SK-N-SH (cell line): Measurements from ENCODE around the gene DVL1. TPM values are rescaled to one million over a fixed set of nuclear protein-coding genes. Genes with fewer than 3 reads are reported as not detected.

ENCODE experiments used
- CTCF ChIA-PET: fragments of 300-600, 350-600 bp; formaldehyde crosslinking; extraction: SDS; loops from one replicate; lab custom pipeline; 2021; lab: Yijun Ruan, JAX
- POLR2A ChIA-PET: fragments of 350-600 bp; sonication (Branson Sonifier 250); formaldehyde crosslinking; extraction: SDS; loops from one replicate; lab custom pipeline; 2020; ENCODE audit warnings: antibody characterized with exemption, inconsistent platforms; lab: Yijun Ruan, JAX
- DNase-seq: peaks from one replicate; pipeline ENCODE4 v3.0.0; 2012
- H2AFZ ChIP-seq: fragments of 200-600 bp; sonication (generic); 2 replicates; pipeline ENCODE4 v1.8.1; 2016; ENCODE audit warnings: antibody characterized with exemption, mild to moderate bottlenecking, low read depth
- H3F3A ChIP-seq: fragments of 200-600 bp; sonication (generic); replicated peaks from 2 replicates; pipeline ENCODE3; 2016; ENCODE audit warnings: antibody characterized with exemption, mild to moderate bottlenecking; ENCODE audit not compliant: insufficient read depth
- H3K27ac ChIP-seq, 2 experiments: fragments of 200-500 bp in 1 of 2; fragments of 200-600 bp in 1 of 2; sonication (Bioruptor generic) in 1 of 2; sonication (generic), shearing (Covaris generic) in 1 of 2; 2 replicates each; pipeline versions ENCODE4 v1.5.1 to v1.6.1; 2014 to 2016; ENCODE audit warnings: low read depth in 2 of 2, inconsistent platforms in 1 of 2, low read length in 1 of 2, mild to moderate bottlenecking in 1 of 2, mixed read lengths in 1 of 2
- H3K27me3 ChIP-seq: fragments of 200-600 bp; sonication (generic), shearing (Covaris generic); 2 replicates; pipeline ENCODE4 v1.6.1; 2016; ENCODE audit warnings: mixed run types; ENCODE audit not compliant: insufficient read depth
- H3K36me3 ChIP-seq, 2 experiments: fragments of 200-500 bp in 1 of 2; fragments of 200-600 bp in 1 of 2; sonication (Bioruptor generic) in 1 of 2; sonication (generic) in 1 of 2; replicated peaks in 1 of 2; 2 replicates each; pipeline versions ENCODE3 to v1.5.1; 2014 to 2016; ENCODE audit warnings: low read length in 1 of 2, mild to moderate bottlenecking in 1 of 2; ENCODE audit not compliant: insufficient read depth in 2 of 2, control insufficient read depth in 1 of 2
- H3K4me1 ChIP-seq, 2 experiments: fragments of 200-500 bp in 1 of 2; fragments of 200-600 bp in 1 of 2; sonication (Bioruptor generic) in 1 of 2; sonication (generic), shearing (Covaris generic) in 1 of 2; 2 replicates each; pipeline versions ENCODE4 v1.5.1 to v1.6.1; 2014 to 2016; ENCODE audit warnings: low read depth in 1 of 2, low read length in 1 of 2, mixed run types in 1 of 2; ENCODE audit not compliant: insufficient read depth in 2 of 2, control insufficient read depth in 1 of 2
- H3K4me2 ChIP-seq: fragments of 200-600 bp; sonication (generic), shearing (Covaris generic); 2 replicates; pipeline ENCODE4 v1.6.1; 2017; ENCODE audit warnings: mixed run types
- H3K4me3 ChIP-seq, 2 experiments: fragments of 200-500 bp in 1 of 2; fragments of 200-600 bp in 1 of 2; sonication (Bioruptor generic) in 1 of 2; sonication (generic), shearing (Covaris generic) in 1 of 2; 2 replicates each; pipeline versions ENCODE4 v1.5.1 to v1.8.1; 2014 to 2016; ENCODE audit warnings: low read depth in 2 of 2, inconsistent platforms in 1 of 2, low read length in 1 of 2, mild to moderate bottlenecking in 1 of 2, mixed read lengths in 1 of 2, moderate library complexity in 1 of 2
- H3K79me2 ChIP-seq: fragments of 200-600 bp; sonication (generic); 2 replicates; pipeline ENCODE4 v1.8.1; 2017; ENCODE audit warnings: mild to moderate bottlenecking; ENCODE audit not compliant: insufficient read depth
- H3K9ac ChIP-seq: fragments of 200-600 bp; sonication (generic); 2 replicates; pipeline ENCODE4 v1.6.1; 2017; ENCODE audit warnings: mixed run types
- H3K9me2 ChIP-seq: fragments of 200-600 bp; sonication (generic); 2 replicates; pipeline ENCODE4 v1.6.1; 2017; ENCODE audit warnings: mixed run types
- H3K9me3 ChIP-seq: fragments of 200-600 bp; sonication (generic); 2 replicates; pipeline ENCODE4 v1.6.1; 2017; ENCODE audit warnings: mixed run types, mild to moderate bottlenecking, moderate library complexity
- H4K20me1 ChIP-seq: fragments of 200-600 bp; sonication (generic); 2 replicates; pipeline ENCODE4 v1.6.1; 2017; ENCODE audit warnings: mild to moderate bottlenecking, mixed run types; ENCODE audit not compliant: insufficient read depth
- EZH2phosphoT487 ChIP-seq: fragments of 200-600 bp; sonication (generic); IDR thresholded peaks from 2 replicates; pipeline ENCODE4 v1.6.1; 2017; ENCODE audit warnings: low read depth, mixed run types, mild to moderate bottlenecking, antibody characterized with exemption, moderate library complexity, borderline replicate concordance
- FOSL2 ChIP-seq: IDR thresholded peaks from 2 replicates; pipeline ENCODE4 v1.4.0; 2012; ENCODE audit warnings: low read depth, mild to moderate bottlenecking, moderate library complexity, borderline replicate concordance
- FOXJ3 ChIP-seq: sonication (generic); formaldehyde crosslinking; IDR thresholded peaks from 2 replicates; pipeline ENCODE4 v1.5.1; 2020; ENCODE audit warnings: mild to moderate bottlenecking, missing genetic modification reagents
- FOXM1 ChIP-seq: IDR thresholded peaks from 2 replicates; pipeline ENCODE4 v1.4.0; 2012; ENCODE audit warnings: low read depth, mild to moderate bottlenecking
- GATA2 ChIP-seq: sonication (generic); formaldehyde crosslinking; IDR thresholded peaks from 2 replicates; pipeline ENCODE4 v1.5.0; 2020; ENCODE audit warnings: mild to moderate bottlenecking, missing genetic modification reagents
- JUND ChIP-seq: IDR thresholded peaks from 2 replicates; pipeline ENCODE4 v1.4.0; 2012
- MEF2A ChIP-seq: IDR thresholded peaks from 2 replicates; pipeline ENCODE4 v1.4.0; 2012; ENCODE audit warnings: low read depth, borderline replicate concordance
- NFIC ChIP-seq: IDR thresholded peaks from 2 replicates; pipeline ENCODE4 v1.4.0; 2012; ENCODE audit warnings: borderline replicate concordance
- NRF1 ChIP-seq: IDR thresholded peaks from 2 replicates; pipeline ENCODE4 v1.6.1; 2012; ENCODE audit warnings: low read depth, mild to moderate bottlenecking, low read length
- POLR2AphosphoS5 ChIP-seq: IDR thresholded peaks from 2 replicates; pipeline ENCODE4 v1.6.1; 2012; ENCODE audit warnings: low read depth, low read length
- RAD21 ChIP-seq: IDR thresholded peaks from 2 replicates; pipeline ENCODE4 v1.6.1; 2012; ENCODE audit warnings: mild to moderate bottlenecking, low read length
- REST ChIP-seq: IDR thresholded peaks from 2 replicates; pipeline ENCODE4 v1.6.1; 2012; ENCODE audit warnings: mild to moderate bottlenecking, low read depth, low read length, moderate library complexity
- RFX5 ChIP-seq: IDR thresholded peaks from 2 replicates; pipeline ENCODE4 v1.6.1; 2012; ENCODE audit warnings: mild to moderate bottlenecking, improper control_type of control experiment, low read length
- RXRA ChIP-seq: IDR thresholded peaks from 2 replicates; pipeline ENCODE4 v1.4.0; 2012; ENCODE audit warnings: low read depth, mild to moderate bottlenecking, borderline replicate concordance
- SMC3 ChIP-seq: IDR thresholded peaks from 2 replicates; pipeline ENCODE4 v1.6.1; 2012; ENCODE audit warnings: low read depth, low read length, improper control_type of control experiment
- TAF1 ChIP-seq: IDR thresholded peaks from 2 replicates; pipeline ENCODE4 v1.6.1; 2012; ENCODE audit warnings: low read depth, mild to moderate bottlenecking, low read length, moderate library complexity, borderline replicate concordance
- USF1 ChIP-seq: IDR thresholded peaks from 2 replicates; pipeline ENCODE4 v1.4.0; 2012; ENCODE audit warnings: low read depth, borderline replicate concordance
- YY1 ChIP-seq: IDR thresholded peaks from 2 replicates; pipeline ENCODE4 v1.4.0; 2012; ENCODE audit warnings: low read depth, mild to moderate bottlenecking
- WGBS: methylation state at CpG from one replicate; pipeline ENCODE4 v1.1.6; 2017; ENCODE audit warnings: low lambda C conversion rate; 5-methylcytosine and 5-hydroxymethylcytosine counted together
- polyA plus RNA-seq, 3 experiments: library from polyadenylated mRNA; depleted of rRNA; stranded (reverse); fragments of >200 nt; gene quantifications; 2 replicates each; pipeline ENCODE4 v1.2.3, GENCODE V29; 2012
- TF ChIP-seq, protein P1 (sequence below): IDR thresholded peaks from 2 replicates; pipeline ENCODE4 v1.4.0; 2012; ENCODE audit warnings: low read depth

Gene DVL1
- polyA plus RNA-seq, 1 of the 3 experiments (the other 2 are of a cell fraction), result 32.0 TPM

DNA sequence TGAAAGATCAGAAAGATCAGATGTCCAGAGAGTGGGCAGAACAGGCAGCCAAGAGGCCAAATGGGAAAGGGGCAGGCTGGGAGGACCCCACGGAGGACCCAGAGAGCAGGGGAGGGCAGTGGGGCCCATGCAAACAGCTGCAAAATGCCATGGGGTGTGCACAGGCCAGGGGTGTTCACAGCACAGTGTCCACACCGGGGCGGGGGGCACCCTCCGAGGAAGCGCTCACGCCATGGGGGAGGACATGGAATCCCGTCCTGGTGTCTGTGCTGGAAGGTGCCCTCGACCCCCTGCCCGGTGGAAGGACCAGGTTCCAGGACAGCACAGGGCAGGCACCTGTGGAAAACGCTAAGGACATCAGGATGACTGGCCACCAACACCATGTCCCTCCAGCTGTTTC, 26.3 kb downstream of the DVL1 start:
- H2AFZ ChIP-seq, result no peak overlapping the region
- TF ChIP-seq SMC3 (no peak), FOXJ3 (no peak), EZH2phosphoT487 (no peak), GATA2 (no peak), NFIC (no peak), FOXM1 (no peak), JUND (no peak), RXRA (no peak), NRF1 (no peak), FOSL2 (no peak), RAD21 (no peak), YY1 (no peak), MEF2A (no peak), USF1 (no peak), RFX5 (no peak), TAF1 (no peak), POLR2AphosphoS5 (no peak), REST (no peak)
- TF ChIP-seq, protein P1, sequence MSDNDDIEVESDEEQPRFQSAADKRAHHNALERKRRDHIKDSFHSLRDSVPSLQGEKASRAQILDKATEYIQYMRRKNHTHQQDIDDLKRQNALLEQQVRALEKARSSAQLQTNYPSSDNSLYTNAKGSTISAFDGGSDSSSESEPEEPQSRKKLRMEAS, result no peak
- H3K4me1 ChIP-seq, result peaks cover 3 to 24% of the 10 kb centered on the region in 2 experiments; a peak in 2 of 4 replicates
- H3K9me3 ChIP-seq, result no peaks in the 10 kb centered on the region
- H3K27me3 ChIP-seq, result no peaks in the 10 kb centered on the region
- H3F3A ChIP-seq, result peaks cover 9% of the 10 kb centered on the region
- peaks cover 0 to 33% of the 10 kb centered on the region in 2 experiments for H3K36me3 ChIP-seq
- WGBS, result 71% methylated on average over 5 of the region's 10 CpGs
- peaks cover 75% of the 10 kb centered on the region for H3K79me2 ChIP-seq
- H3K4me2 ChIP-seq, result peak overlapping the region; percentile 50
- H3K9me2 ChIP-seq, result no peaks in the 10 kb centered on the region
- peaks cover 49% of the 10 kb centered on the region for H4K20me1 ChIP-seq
- ChIA-PET CTCF (no interaction called here), POLR2A (no interaction called here)
- no peak overlapping the region for H3K27ac ChIP-seq
- no peak overlapping the region for H3K4me3 ChIP-seq
- DNase-seq, result no peak
- no peak overlapping the region for H3K9ac ChIP-seq
